Vagina (tissue), 2 donors: Measurements from ENCODE around the gene ATP2A3. TPM values are rescaled to one million over a fixed set of nuclear protein-coding genes. Genes with fewer than 3 reads are reported as not detected.
A peak's percentile ranks its signal among the peaks of the same experiment; 100 is the strongest.

Source experiments
- DNase-seq, 2 donors: peaks; one replicate each; pipeline ENCODE4 v3.0.0-alpha.2; 2017; ENCODE audit errors: extremely low spot score in 2 of 2
- H3K27ac ChIP-seq: fragments of 200-600 bp; sonication (generic); one replicate; pipeline ENCODE4 v1.5.1; 2019
- H3K27me3 ChIP-seq: fragments of 200-600 bp; sonication (generic); one replicate; pipeline ENCODE4 v1.5.1; 2019
- H3K36me3 ChIP-seq, 2 donors: fragments of 200-600 bp; sonication (generic); one replicate each; pipeline ENCODE4 v1.5.1; 2017 to 2019
- H3K4me1 ChIP-seq: fragments of 200-600 bp; sonication (generic); one replicate; pipeline ENCODE4 v1.5.1; 2019
- H3K4me3 ChIP-seq, 2 donors: fragments of 200-600 bp; sonication (generic); 1 replicate in 1 of 2; 2 replicates in 1 of 2; pipeline ENCODE4 v1.5.1; 2016 to 2019
- H3K9me3 ChIP-seq: fragments of 200-600 bp; sonication (generic); one replicate; pipeline ENCODE4 v1.5.1; 2019
- POLR2A ChIP-seq, 2 donors: fragments of 450-650 bp; IDR thresholded peaks; one replicate each; pipeline ENCODE4 v1.6.1; 2017; ENCODE audit warnings: antibody characterized with exemption in 2 of 2, mild to moderate bottlenecking in 2 of 2, moderate library complexity in 2 of 2
- POLR2AphosphoS5 ChIP-seq, 2 donors: sonication (generic); formaldehyde crosslinking; IDR thresholded peaks; one replicate each; pipeline ENCODE4 v1.9.0; 2017; ENCODE audit warnings: antibody characterized with exemption in 2 of 2, mild to moderate bottlenecking in 2 of 2, low read depth in 1 of 2; ENCODE audit not compliant: insufficient read depth in 1 of 2
- intact Hi-C: fragments of 100-400 bp; cut with DNase I; formaldehyde crosslinking; loops from one replicate; pipeline ENCODE4 v1.15.1; 2023
- total RNA-seq: library from RNA; depleted of rRNA; stranded (reverse); fragments of >200 nt; gene quantifications from one replicate; pipeline ENCODE4 v1.2.3, GENCODE V29; 2016
- TF ChIP-seq, protein P1 (sequence below), 3 experiments: fragments of 450-650 bp in 2 of 3; fragments of 200-600 bp in 1 of 3; sonication (generic) in 1 of 3; IDR thresholded peaks; one replicate each; pipeline ENCODE4 v1.5.1; 2017 to 2019; ENCODE audit warnings: antibody characterized with exemption in 3 of 3, mild to moderate bottlenecking in 2 of 3, moderate library complexity in 2 of 3

ATP2A3 gene
- total RNA-seq, 1 donor from 2014 or later: 15.5 TPM

DNA sequence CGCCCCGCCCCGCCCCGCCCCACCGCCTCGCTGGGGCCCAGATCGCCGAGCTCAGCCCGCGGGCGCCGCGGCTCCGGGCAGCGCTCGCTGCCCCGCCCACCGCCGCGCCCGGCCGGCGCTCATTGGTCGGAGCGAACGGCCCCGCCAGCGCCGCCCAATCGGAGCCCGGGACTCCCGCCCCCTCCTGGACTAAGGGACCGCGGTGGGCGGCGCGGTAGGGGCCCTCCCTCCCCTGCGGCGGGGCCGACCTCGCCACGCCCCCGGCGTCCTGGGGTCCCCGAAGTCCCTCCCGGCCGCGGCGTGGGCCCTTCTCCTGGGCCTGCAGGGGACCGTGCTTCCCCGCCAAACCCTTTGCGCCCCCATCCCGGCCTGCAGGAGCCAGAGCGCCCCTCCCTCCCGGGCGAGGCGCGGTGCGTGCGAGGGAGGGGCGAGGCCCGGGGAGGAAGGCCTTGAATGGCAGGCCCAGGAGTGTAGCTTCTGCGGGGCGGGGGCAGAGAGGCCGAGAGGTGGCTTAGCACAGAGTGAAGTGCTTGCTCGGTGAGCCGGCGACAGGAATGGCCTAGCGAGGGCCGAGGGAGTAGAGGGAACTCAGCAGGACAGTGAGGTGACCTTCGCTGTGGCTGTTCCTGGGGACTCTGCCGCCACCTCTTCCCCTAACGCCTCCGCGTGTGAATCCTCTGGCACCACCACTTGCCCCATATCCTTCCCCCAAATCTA lies 71.1 kb downstream of the ATP2A3 start, which contains the start of gene CAMKK1:
Gene CAMKK1 (minus strand): TSS at position 51 of the 717 bp plus-strand sequence. CDS start 7,366 bp downstream, outside the sequence.
- H3K27ac ChIP-seq: peak within 1 kb of the TSS; percentile 96
- H3K36me3 ChIP-seq: no peaks in the 10 kb centered on the region
- H3K4me1 ChIP-seq: peaks cover 79% of the 10 kb centered on the region
- no peaks in the 10 kb centered on the region for H3K9me3 ChIP-seq
- TF ChIP-seq POLR2A (IDR thresholded peaks at IDR 0.05) (no peak), POLR2AphosphoS5 (IDR thresholded peaks at IDR 0.05; ENCODE audit: insufficient read depth in 1 of 2, low read depth in 1 of 2) (peak in 1 of 2 donors; percentile 58)
- no peak for DNase-seq
- H3K4me3 ChIP-seq: peak within 1 kb of the TSS; percentile 80 to 94
- H3K27me3 ChIP-seq: no peaks in the 10 kb centered on the region
- intact Hi-C loops: no loop called here

- Histone ChIP-seq H3K27ac (peak overlapping the region; percentile 96), H3K4me1 (peaks cover 87% of the 10 kb centered on the region), H3K4me3 (peak overlapping the region; percentile 80 to 94), H3K9me3 (no peaks in the 10 kb centered on the region), H3K36me3 (no peaks in the 10 kb centered on the region), H3K27me3 (no peaks in the 10 kb centered on the region)
- no peak for DNase-seq
- intact Hi-C loops: no loop called here
- TF ChIP-seq POLR2AphosphoS5 (IDR thresholded peaks at IDR 0.05; ENCODE audit: insufficient read depth in 1 of 2, low read depth in 1 of 2): peak; percentile 73 to 74
- TF ChIP-seq POLR2A (IDR thresholded peaks at IDR 0.05): no peak
- TF ChIP-seq, protein P1, sequence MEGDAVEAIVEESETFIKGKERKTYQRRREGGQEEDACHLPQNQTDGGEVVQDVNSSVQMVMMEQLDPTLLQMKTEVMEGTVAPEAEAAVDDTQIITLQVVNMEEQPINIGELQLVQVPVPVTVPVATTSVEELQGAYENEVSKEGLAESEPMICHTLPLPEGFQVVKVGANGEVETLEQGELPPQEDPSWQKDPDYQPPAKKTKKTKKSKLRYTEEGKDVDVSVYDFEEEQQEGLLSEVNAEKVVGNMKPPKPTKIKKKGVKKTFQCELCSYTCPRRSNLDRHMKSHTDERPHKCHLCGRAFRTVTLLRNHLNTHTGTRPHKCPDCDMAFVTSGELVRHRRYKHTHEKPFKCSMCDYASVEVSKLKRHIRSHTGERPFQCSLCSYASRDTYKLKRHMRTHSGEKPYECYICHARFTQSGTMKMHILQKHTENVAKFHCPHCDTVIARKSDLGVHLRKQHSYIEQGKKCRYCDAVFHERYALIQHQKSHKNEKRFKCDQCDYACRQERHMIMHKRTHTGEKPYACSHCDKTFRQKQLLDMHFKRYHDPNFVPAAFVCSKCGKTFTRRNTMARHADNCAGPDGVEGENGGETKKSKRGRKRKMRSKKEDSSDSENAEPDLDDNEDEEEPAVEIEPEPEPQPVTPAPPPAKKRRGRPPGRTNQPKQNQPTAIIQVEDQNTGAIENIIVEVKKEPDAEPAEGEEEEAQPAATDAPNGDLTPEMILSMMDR (IDR thresholded peaks at IDR 0.05): no peak
Observed at GRCh38 chr17:3892095-3892998, 71.9 kb downstream of the ATP2A3 start.

GRCh38 chr17:3891626-3892094 lies 72.6 kb downstream of the ATP2A3 start:
- intact Hi-C loops: no loop called here
- TF ChIP-seq POLR2AphosphoS5 (IDR thresholded peaks at IDR 0.05; ENCODE audit: insufficient read depth in 1 of 2, low read depth in 1 of 2) (no peak), POLR2A (IDR thresholded peaks at IDR 0.05) (no peak)
- TF ChIP-seq, protein P1 (IDR thresholded peaks at IDR 0.05): no peak
- no peak for DNase-seq
- Histone ChIP-seq H3K27ac (peak overlapping the region; percentile 96), H3K27me3 (no peaks in the 10 kb centered on the region), H3K36me3 (no peaks in the 10 kb centered on the region), H3K4me3 (peak overlapping the region; percentile 80 to 94), H3K4me1 (peaks cover 93% of the 10 kb centered on the region), H3K9me3 (no peaks in the 10 kb centered on the region)

DNA sequence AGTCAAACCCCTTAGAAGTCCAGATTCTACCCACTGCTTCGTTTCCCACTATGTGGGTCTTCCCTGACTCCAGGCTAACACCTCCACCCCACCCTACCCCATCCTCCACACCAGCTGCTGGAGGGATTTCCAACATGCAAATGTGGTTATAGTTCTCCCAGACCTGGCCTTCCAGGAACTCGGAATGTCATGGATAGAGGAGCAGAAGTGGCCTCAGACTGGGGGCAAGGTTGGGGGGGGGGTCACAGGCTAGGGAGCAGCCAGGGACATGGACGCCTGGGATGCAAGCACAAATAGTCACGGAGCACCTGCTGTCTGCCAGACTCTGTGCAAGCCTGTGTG lies 73.4 kb downstream of the ATP2A3 start:
- H3K9me3 ChIP-seq: no peaks in the 10 kb centered on the region
- H3K4me1 ChIP-seq: peaks cover 93% of the 10 kb centered on the region
- intact Hi-C loops: no loop called here
- peak overlapping the region; percentile 96 for H3K27ac ChIP-seq
- H3K4me3 ChIP-seq: no peak overlapping the region
- no peak for DNase-seq
- H3K36me3 ChIP-seq: no peaks in the 10 kb centered on the region
- no peaks in the 10 kb centered on the region for H3K27me3 ChIP-seq
- TF ChIP-seq, protein P1 (IDR thresholded peaks at IDR 0.05): no peak
- TF ChIP-seq POLR2AphosphoS5 (IDR thresholded peaks at IDR 0.05; ENCODE audit: insufficient read depth in 1 of 2, low read depth in 1 of 2) (no peak), POLR2A (IDR thresholded peaks at IDR 0.05) (no peak)

GRCh38 chr17:3890082-3890877 lies 74.0 kb downstream of the ATP2A3 start:
- intact Hi-C loops: no loop called here
- Histone ChIP-seq H3K4me3 (peak overlapping the region in 1 of 2 donors; percentile 4), H3K36me3 (no peaks in the 10 kb centered on the region), H3K27me3 (no peaks in the 10 kb centered on the region), H3K4me1 (peaks cover 93% of the 10 kb centered on the region), H3K9me3 (no peaks in the 10 kb centered on the region), H3K27ac (peak overlapping the region; percentile 96)
- peak; percentile 18 to 82 for TF ChIP-seq POLR2AphosphoS5 (IDR thresholded peaks at IDR 0.05; ENCODE audit: insufficient read depth in 1 of 2, low read depth in 1 of 2)
- TF ChIP-seq, protein P1 (IDR thresholded peaks at IDR 0.05): no peak
- no peak for DNase-seq
